IMR-90 (cell line): ENCODE results near the gene RAB11A. TPM values are rescaled to one million over a fixed set of nuclear protein-coding genes. Genes with fewer than 3 reads are reported as not detected.

ENCODE experiments used
- ATAC-seq: fragments of 200-7000 bp; cut with Tn5 transposase; 2 replicates; pipeline ENCODE4 v1.9.1; 2020; ENCODE audit warnings: low read depth, mild to moderate bottlenecking, moderate library complexity
- BruUV-seq: library from RNA; stranded (reverse); fragments of 400-500 nt; replicated peaks from 2 replicates; lab custom pipeline; 2021; lab: Mats Ljungman, UMichigan
- CTCF ChIA-PET: fragments of 300-600 bp; formaldehyde crosslinking; extraction: SDS; loops from one replicate; lab custom pipeline; 2021; ENCODE audit warnings: antibody characterized with exemption; lab: Yijun Ruan, JAX
- POLR2A ChIA-PET: fragments of 300-600 bp; sonication (Branson Sonifier 250); formaldehyde crosslinking; loops from one replicate; lab custom pipeline; 2022; ENCODE audit warnings: antibody characterized with exemption; ENCODE audit not compliant: unreplicated experiment; lab: Charles Lee
- DNase-seq: peaks from one replicate; pipeline ENCODE4 v3.0.0; 2013
- H2AFZ ChIP-seq: replicated peaks from 2 replicates; pipeline ENCODE3; 2013; ENCODE audit warnings: low read length, mild to moderate bottlenecking; ENCODE audit not compliant: poor library complexity
- H2AK5ac ChIP-seq: 2 replicates; pipeline ENCODE4 v1.6.1; 2013; ENCODE audit warnings: low read depth, low read length, inconsistent platforms
- H2AK9ac ChIP-seq: replicated peaks from 2 replicates; pipeline ENCODE3; 2013; ENCODE audit warnings: mild to moderate bottlenecking, low read depth, low read length, moderate library complexity; ENCODE audit not compliant: poor library complexity
- H2BK120ac ChIP-seq: 2 replicates; pipeline ENCODE4 v1.6.1; 2013; ENCODE audit warnings: low read depth, low read length, inconsistent platforms
- H2BK15ac ChIP-seq: 3 replicates; pipeline ENCODE4 v1.6.1; 2013; ENCODE audit warnings: low read depth, low read length, inconsistent platforms
- H2BK20ac ChIP-seq: 2 replicates; pipeline ENCODE4 v1.6.1; 2013; ENCODE audit warnings: low read depth, mild to moderate bottlenecking, inconsistent platforms, low read length, moderate library complexity
- H2BK5ac ChIP-seq: 2 replicates; pipeline ENCODE4 v1.6.1; 2013; ENCODE audit warnings: mild to moderate bottlenecking, low read depth, low read length, inconsistent platforms; ENCODE audit not compliant: poor library complexity, severe bottlenecking
- H3K14ac ChIP-seq: replicated peaks from 2 replicates; pipeline ENCODE4 v1.6.1; 2013; ENCODE audit warnings: low read depth, low read length, inconsistent platforms
- H3K18ac ChIP-seq: 2 replicates; pipeline ENCODE4 v1.6.1; 2013; ENCODE audit warnings: low read depth, low read length, control low read depth
- H3K23ac ChIP-seq: 2 replicates; pipeline ENCODE4 v1.6.1; 2013; ENCODE audit warnings: low read depth, low read length, inconsistent platforms
- H3K27ac ChIP-seq: 2 replicates; pipeline ENCODE4 v1.5.1; 2013; ENCODE audit warnings: mild to moderate bottlenecking, control low read depth, low read length; ENCODE audit not compliant: insufficient read depth
- H3K27me3 ChIP-seq: 2 replicates; pipeline ENCODE4 v1.6.1; 2013; ENCODE audit warnings: low read length; ENCODE audit not compliant: control insufficient read depth, insufficient read depth
- H3K36me3 ChIP-seq: 2 replicates; pipeline ENCODE4 v1.6.1; 2013; ENCODE audit warnings: low read length, mixed read lengths; ENCODE audit not compliant: control insufficient read depth, insufficient read depth
- H3K4ac ChIP-seq: 2 replicates; pipeline ENCODE4 v1.6.1; 2013; ENCODE audit warnings: low read depth, low read length, inconsistent platforms
- H3K4me1 ChIP-seq: 2 replicates; pipeline ENCODE4 v1.6.1; 2013; ENCODE audit warnings: low read length, mixed read lengths; ENCODE audit not compliant: control insufficient read depth, insufficient read depth
- H3K4me2 ChIP-seq: 2 replicates; pipeline ENCODE4 v1.6.1; 2013; ENCODE audit warnings: low read depth, mild to moderate bottlenecking, control low read depth, low read length, moderate library complexity
- H3K4me3 ChIP-seq: 2 replicates; pipeline ENCODE4 v1.5.1; 2013; ENCODE audit warnings: low read depth, mild to moderate bottlenecking, control low read depth, low read length, moderate library complexity; ENCODE audit not compliant: insufficient read depth
- H3K56ac ChIP-seq: 2 replicates; pipeline ENCODE4 v1.6.1; 2013; ENCODE audit warnings: low read length, inconsistent platforms; ENCODE audit not compliant: insufficient read depth; ENCODE audit errors: extremely low read depth
- H3K79me1 ChIP-seq, 2 experiments: 2 replicates each; pipeline ENCODE4 v1.6.1; 2013; ENCODE audit warnings: low read length in 2 of 2, inconsistent platforms in 1 of 2, low read depth in 1 of 2
- H3K9ac ChIP-seq: 2 replicates; pipeline ENCODE4 v1.6.1; 2013; ENCODE audit warnings: low read depth, low read length, control low read depth
- H3K9me1 ChIP-seq: 2 replicates; pipeline ENCODE4 v1.6.1; 2013; ENCODE audit warnings: low read length, inconsistent platforms; ENCODE audit not compliant: insufficient read depth
- H3K9me3 ChIP-seq: 2 replicates; pipeline ENCODE4 v1.6.1; 2013; ENCODE audit warnings: low read length; ENCODE audit not compliant: control insufficient read depth, insufficient read depth
- H4K20me1 ChIP-seq: 2 replicates; pipeline ENCODE4 v1.6.1; 2013; ENCODE audit warnings: low read length, inconsistent platforms; ENCODE audit not compliant: insufficient read depth
- H4K5ac ChIP-seq: 2 replicates; pipeline ENCODE4 v1.6.1; 2013; ENCODE audit warnings: mild to moderate bottlenecking, low read depth, low read length, control low read depth
- H4K8ac ChIP-seq, 2 experiments: 2 replicates each; pipeline ENCODE4 v1.6.1; 2013; ENCODE audit warnings: low read depth in 2 of 2, low read length in 2 of 2, control low read depth in 1 of 2, inconsistent platforms in 1 of 2
- H4K91ac ChIP-seq: 2 replicates; pipeline ENCODE4 v1.6.1; 2013; ENCODE audit warnings: low read depth, low read length, inconsistent platforms; ENCODE audit not compliant: insufficient read depth
- BHLHE40 ChIP-seq: fragments of 150-350 bp; IDR thresholded peaks from 2 replicates; pipeline ENCODE4 v1.6.1; 2016; ENCODE audit warnings: mild to moderate bottlenecking, low read depth, low read length
- CEBPB ChIP-seq: IDR thresholded peaks from 2 replicates; pipeline ENCODE4 v1.6.1; 2012; ENCODE audit warnings: low read depth, low read length, improper control_type of control experiment
- ELK1 ChIP-seq: fragments of 150-350 bp; IDR thresholded peaks from 2 replicates; pipeline ENCODE4 v1.6.1; 2016; ENCODE audit warnings: low read depth, mild to moderate bottlenecking, low read length, moderate library complexity, borderline replicate concordance
- MAFK ChIP-seq: IDR thresholded peaks from 2 replicates; pipeline ENCODE4 v1.6.1; 2012; ENCODE audit warnings: low read depth, low read length, improper control_type of control experiment
- USF2 ChIP-seq: fragments of 150-350 bp; IDR thresholded peaks from 2 replicates; pipeline ENCODE4 v1.6.1; 2017; ENCODE audit warnings: mild to moderate bottlenecking, antibody characterized with exemption, low read length, low read depth
- WGBS, 2 experiments: methylation state at CpG; one replicate each; pipeline versions ENCODE4 v1.1.5 to v1.1.7; 2013; ENCODE audit warnings: missing lambda C conversion rate in 2 of 2; ENCODE audit not compliant: insufficient read length in 1 of 2; ENCODE audit errors: extremely low coverage in 2 of 2; 5-methylcytosine and 5-hydroxymethylcytosine counted together
- dilution Hi-C: fragments of 300-500 bp; cut with HindIII; formaldehyde crosslinking; loops from one replicate; pipeline ENCODE4 v1.14.3; 2018; ENCODE audit warnings: low sequenced_read_pairs; ENCODE audit not compliant: unreplicated experiment
- in situ Hi-C: fragments of 300-500 bp; cut with MboI; formaldehyde crosslinking; loops from 3 replicates; pipeline ENCODE4 v1.14.3; 2019; ENCODE audit warnings: low sequenced_read_pairs, inconsistent platforms, mixed read lengths
- intact Hi-C: fragments of 100-400 bp; cut with micrococcal nuclease; formaldehyde crosslinking; loops from 2 replicates; pipeline ENCODE4 v1.10.0; 2022
- polyA plus RNA-seq, 3 experiments: library from polyadenylated mRNA; depleted of rRNA; stranded (reverse); fragments of >200 nt; gene quantifications; 2 replicates each; pipeline ENCODE4 v1.2.3, GENCODE V29; 2012; ENCODE audit warnings: low replicate concordance in 1 of 3
- total RNA-seq: library from RNA; depleted of rRNA; stranded (reverse); fragments of >200 nt; gene quantifications from 2 replicates; pipeline ENCODE4 v1.2.3, GENCODE V29; 2012

The RAB11A gene
- total and polyA plus RNA-seq, 2 of the 4 experiments (the other 2 are of a cell fraction), result 341 to 462 TPM

- H3K79me1 ChIP-seq, result no peaks in the 10 kb centered on the region
- H3K18ac ChIP-seq, result no peak overlapping the region
- peaks cover 5% of the 10 kb centered on the region; the same call in 1 of the 2 replicates for H3K4me1 ChIP-seq
- no peak overlapping the region for H3K4me3 ChIP-seq
- H3K56ac ChIP-seq, result no peak overlapping the region
- dilution Hi-C loops, result no loop called here
- no peak overlapping the region for H2BK20ac ChIP-seq
- no peak overlapping the region for H4K91ac ChIP-seq
- 60% methylated on average over 2 of the region's 6 CpGs; no CpG with 5 or more reads in 1 of the 2 experiments for WGBS, 2 experiments
- H2BK5ac ChIP-seq, result no peak overlapping the region
- no peaks in the 10 kb centered on the region for H3K9me3 ChIP-seq
- intact Hi-C loops, result no loop called here
- CTCF ChIA-PET, result interaction anchor here (0.7 to 1.4 kb wide), 2 partner anchors 13 to 15 kb away, joined by 4 to 5 read pairs; no protein-coding TSS in a partner anchor
- H3K9ac ChIP-seq, result no peak overlapping the region
- no peak overlapping the region for H2AK9ac ChIP-seq
- no peak overlapping the region for H4K5ac ChIP-seq
- no peak overlapping the region for H3K23ac ChIP-seq
- H2AK5ac ChIP-seq, result no peak overlapping the region
- H2BK120ac ChIP-seq, result no peak overlapping the region
- BruUV-seq, result no TSS peak
- in situ Hi-C loops, result no loop called here
- H2BK15ac ChIP-seq, result no peak overlapping the region
- no peaks in the 10 kb centered on the region for H3K9me1 ChIP-seq
- DNase-seq (no peak), ATAC-seq (no peak)
- no peak overlapping the region for H3K4ac ChIP-seq
- H4K8ac ChIP-seq, result peak overlapping the region in 1 of 2 experiments; percentile 60; a peak in 2 of 4 replicates
- POLR2A ChIA-PET, result interaction anchor here (0.6 kb wide), 2 partner anchors 86 to 163 kb away, joined by 3 to 9 read pairs; no protein-coding TSS in a partner anchor
- H4K20me1 ChIP-seq, result no peaks in the 10 kb centered on the region
- H3K4me2 ChIP-seq, result no peak overlapping the region
- H3K36me3 ChIP-seq, result no peaks in the 10 kb centered on the region
- no peak for TF ChIP-seq USF2
- TF ChIP-seq BHLHE40, result no peak
- TF ChIP-seq CEBPB, result no peak
- no peak for TF ChIP-seq ELK1
- no peak for TF ChIP-seq MAFK
- no peak overlapping the region for H3K27ac ChIP-seq
- 0 out of 2 replicates have a peak overlapping the region, but pooled peaks have one; percentile 4 for H3K14ac ChIP-seq
- no peaks in the 10 kb centered on the region for H3K27me3 ChIP-seq
- no peak overlapping the region for H2AFZ ChIP-seq
These were observed 31.7 kb upstream of the RAB11A start for GRCh38 chr15:65837301-65838294.
